ENCODE measurements around the gene SCRN1. TPM values are rescaled to one million over a fixed set of nuclear protein-coding genes. Genes with fewer than 3 reads are reported as not detected.

Gene SCRN1
- total and polyA plus RNA-seq, 2 of the 13 experiments (the other 11 are each of a cell fraction or from before 2014, with no cell fraction given), result 43.2 to 49.8 TPM

GRCh38 chr7:30032310-30033125 is 42.9 kb upstream of the SCRN1 start:
- WGBS (ENCODE audit: low lambda C conversion rate), result 66% methylated on average over 4 of the region's 4 CpGs
- CTCF ChIA-PET (ENCODE audit: low intra/inter-chr PET ratio, low total read pairs), result no interaction called here
- Histone ChIP-seq H3K4me2 (ENCODE audit: low read depth, low read length) (no peak overlapping the region), H3K9me3 (ENCODE audit: low read length) (no peaks in the 10 kb centered on the region), H3K27me3 (ENCODE audit: control insufficient read depth in 1 of 2, insufficient read depth in 2 of 2, low read length in 2 of 2) (no peaks in the 10 kb centered on the region), H3K4me3 (replicated peaks in 1 of 3; ENCODE audit: insufficient read depth in 1 of 3, low read depth in 2 of 3, low read length in 3 of 3) (no peak overlapping the region), H2AFZ (ENCODE audit: low read length) (no peak overlapping the region), H3K4me1 (ENCODE audit: insufficient read depth, low read length) (peaks cover 58% of the 10 kb centered on the region), H4K20me1 (ENCODE audit: insufficient read depth, low read length) (peaks cover 25% of the 10 kb centered on the region), H3K79me2 (ENCODE audit: insufficient read depth, low read length) (peaks cover 72% of the 10 kb centered on the region), H3K27ac (ENCODE audit: extremely low read length, insufficient read depth, low read length) (no peak overlapping the region), H3K9ac (ENCODE audit: insufficient read depth, low read depth, low read length) (no peak overlapping the region), H3K36me3 (replicated peaks in 1 of 2; ENCODE audit: control insufficient read depth in 1 of 2, insufficient read depth in 2 of 2, low read length in 2 of 2) (peaks cover 0 to 12% of the 10 kb centered on the region in 2 experiments; a peak in 1 of 5 replicates)
- BruUV-seq (replicated peaks), result no TSS peak
- intact Hi-C loops (cut with micrococcal nuclease; ENCODE audit: unreplicated experiment) (no loop called here), in situ Hi-C loops (cut with HindIII; ENCODE audit: extremely low pct_ligation_motif_present, low pct_unique_long_range_greater_than_20kb) (no loop called here)
- no peak for TF ChIP-seq ZNF780A (CRISPR knock-in tag; IDR thresholded peaks at IDR 0.05)
- TF ChIP-seq ZNF629 (CRISPR knock-in tag; conservative IDR thresholded peaks at IDR 0.05), result peak; percentile 82
- DNase-seq (ENCODE audit: low spot score), result no peak
- POLR2A ChIA-PET, result no interaction called here
- FAIRE-seq, result no peak
- ATAC-seq, result no peak

- peaks cover 0 to 6% of the 10 kb centered on the region in 2 experiments; a peak in 1 of 5 replicates for H3K36me3 ChIP-seq (replicated peaks in 1 of 2; ENCODE audit: control insufficient read depth in 1 of 2, insufficient read depth in 2 of 2, low read length in 2 of 2)
- POLR2A ChIA-PET, result interaction anchor here (0.9 to 1.6 kb wide), 2 partner anchors 40 to 42 kb away, joined by 4 to 8 read pairs; partner anchors contain the start of gene SCRN1
- H3K27me3 ChIP-seq (ENCODE audit: control insufficient read depth in 1 of 2, insufficient read depth in 2 of 2, low read length in 2 of 2), result no peaks in the 10 kb centered on the region; a peak in 1 of 5 replicates
- no peak overlapping the region for H2AFZ ChIP-seq (ENCODE audit: low read length)
- peaks cover 22% of the 10 kb centered on the region for H4K20me1 ChIP-seq (ENCODE audit: insufficient read depth, low read length)
- intact Hi-C loops (cut with micrococcal nuclease; ENCODE audit: unreplicated experiment), result loop anchor here (2.0 kb wide), 1 partner anchor 33 kb away; no protein-coding TSS in a partner anchor
- peak overlapping the region; percentile 82 to 96 (median 95) for H3K4me3 ChIP-seq (replicated peaks in 1 of 3; ENCODE audit: insufficient read depth in 1 of 3, low read depth in 2 of 3, low read length in 3 of 3)
- in situ Hi-C loops (cut with HindIII; ENCODE audit: extremely low pct_ligation_motif_present, low pct_unique_long_range_greater_than_20kb), result loop anchor here (5.0 kb wide), 1 partner anchor 42 kb away; the partner anchor contains the start of gene SCRN1
- TSS peak; percentile 46 for BruUV-seq (replicated peaks)
- peak overlapping the region; percentile 82 for H3K9ac ChIP-seq (ENCODE audit: insufficient read depth, low read depth, low read length)
- FAIRE-seq (no peak), DNase-seq (ENCODE audit: low spot score) (no peak), ATAC-seq (no peak)
- peak overlapping the region; percentile 91 for H3K4me2 ChIP-seq (ENCODE audit: low read depth, low read length)
- 15% methylated on average over 6 of the region's 6 CpGs for WGBS (ENCODE audit: low lambda C conversion rate)
- CTCF ChIA-PET (ENCODE audit: low intra/inter-chr PET ratio, low total read pairs), result no interaction called here
- H3K79me2 ChIP-seq (ENCODE audit: insufficient read depth, low read length), result peaks cover 73% of the 10 kb centered on the region
- H3K9me3 ChIP-seq (ENCODE audit: low read length), result no peaks in the 10 kb centered on the region
- H3K27ac ChIP-seq (ENCODE audit: extremely low read length, insufficient read depth, low read length), result peak overlapping the region; percentile 89
- H3K4me1 ChIP-seq (ENCODE audit: insufficient read depth, low read length), result peaks cover 49% of the 10 kb centered on the region
- TF ChIP-seq ATF6 (CRISPR knock-in tag; conservative IDR thresholded peaks at IDR 0.05) (no peak), NPAS2 (CRISPR knock-in tag; IDR thresholded peaks at IDR 0.05; ENCODE audit: borderline replicate concordance) (no peak), ZSCAN25 (CRISPR knock-in tag; IDR thresholded peaks at IDR 0.05) (no peak), ZNF609 (CRISPR knock-in tag; IDR thresholded peaks at IDR 0.05; ENCODE audit: borderline replicate concordance) (no peak), ZFP82 (CRISPR knock-in tag; IDR thresholded peaks at IDR 0.05; ENCODE audit: borderline replicate concordance) (no peak), SP2 (CRISPR knock-in tag; IDR thresholded peaks at IDR 0.05) (no peak)
These were observed 40.1 kb upstream of the SCRN1 start for GRCh38 chr7:30029696-30030095.

All from HepG2 (cell line).